GM19240 (cell line): ENCODE measurements around the gene BCAS1.

ENCODE experiments used
- DNase-seq: peaks from one replicate; pipeline ENCODE4 v3.0.0; 2011; ENCODE audit warnings: low spot score; ENCODE audit not compliant: insufficient read length

BCAS1 gene

DNA sequence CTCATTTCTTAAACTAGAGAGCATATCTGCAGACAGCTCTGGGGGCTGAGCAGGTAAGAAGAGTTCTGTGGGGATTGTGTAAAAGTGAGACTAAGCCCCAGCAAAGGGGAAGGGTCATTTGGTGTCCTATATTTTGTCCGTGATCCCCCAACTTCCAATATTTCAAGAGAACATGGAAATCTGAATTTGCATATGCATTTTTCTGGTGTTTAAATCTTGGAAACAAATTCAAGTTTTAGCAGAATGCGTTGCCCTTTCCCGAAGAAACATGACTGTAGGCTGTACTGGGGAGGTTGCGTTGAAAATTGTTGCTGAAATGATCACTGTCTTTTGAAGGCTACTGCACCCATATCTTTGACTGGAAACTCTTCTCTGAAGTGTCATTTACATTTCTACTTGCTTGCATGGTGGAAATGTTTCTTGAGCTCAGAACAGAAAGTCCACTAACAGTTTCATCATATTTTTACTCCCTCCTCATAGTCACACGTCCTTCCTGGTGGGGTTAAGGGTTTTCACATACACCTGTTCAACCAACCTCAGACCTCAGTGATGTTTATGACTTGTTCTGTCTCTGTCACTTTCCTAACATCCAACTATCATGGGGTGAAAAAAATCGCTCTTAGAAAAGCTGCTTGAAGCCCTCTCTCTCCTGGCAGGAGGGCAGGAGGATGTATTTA is 140.3 kb downstream of the BCAS1 start:
- DNase-seq = no peak

DNA sequence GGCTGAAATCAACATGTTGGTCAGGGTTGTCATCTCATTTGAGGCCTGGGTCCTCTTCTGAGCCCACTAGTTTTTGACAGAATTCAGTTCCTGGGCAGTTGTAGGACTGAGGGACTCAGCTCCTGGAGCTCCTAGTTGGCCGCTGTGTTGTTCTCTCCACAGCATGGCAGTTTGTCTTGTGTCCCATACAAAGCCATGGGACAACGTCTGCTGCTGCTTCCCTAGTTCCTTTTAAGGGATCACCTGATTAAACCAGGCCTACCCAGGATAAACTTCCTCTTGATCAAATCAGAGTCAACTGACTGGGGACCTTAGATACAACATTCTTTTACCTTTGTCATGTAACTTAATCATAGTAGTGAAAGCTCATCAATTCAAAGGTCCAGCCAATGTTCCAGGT is 141.0 kb downstream of the BCAS1 start:
- DNase-seq = no peak

DNA sequence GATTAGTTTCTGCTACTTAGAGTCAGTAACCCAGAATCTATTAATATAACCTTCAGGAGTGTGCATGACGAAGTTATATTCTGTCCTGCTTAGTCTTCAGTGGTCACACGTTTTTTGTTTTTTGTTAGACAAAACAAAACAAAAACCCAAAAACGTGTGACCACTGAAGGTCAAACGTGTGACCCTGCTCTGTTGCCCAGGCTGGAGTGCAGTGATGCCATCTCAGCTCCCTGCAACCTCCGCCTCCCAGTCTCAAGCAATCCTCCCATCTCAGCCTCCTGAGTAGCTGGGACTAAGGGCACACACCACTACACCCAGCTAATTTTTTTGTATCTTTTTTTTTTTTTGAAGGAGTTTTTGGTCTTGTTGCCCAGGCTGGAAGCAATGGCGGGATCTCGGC is 142.4 kb downstream of the BCAS1 start:
- no peak for DNase-seq

DNA sequence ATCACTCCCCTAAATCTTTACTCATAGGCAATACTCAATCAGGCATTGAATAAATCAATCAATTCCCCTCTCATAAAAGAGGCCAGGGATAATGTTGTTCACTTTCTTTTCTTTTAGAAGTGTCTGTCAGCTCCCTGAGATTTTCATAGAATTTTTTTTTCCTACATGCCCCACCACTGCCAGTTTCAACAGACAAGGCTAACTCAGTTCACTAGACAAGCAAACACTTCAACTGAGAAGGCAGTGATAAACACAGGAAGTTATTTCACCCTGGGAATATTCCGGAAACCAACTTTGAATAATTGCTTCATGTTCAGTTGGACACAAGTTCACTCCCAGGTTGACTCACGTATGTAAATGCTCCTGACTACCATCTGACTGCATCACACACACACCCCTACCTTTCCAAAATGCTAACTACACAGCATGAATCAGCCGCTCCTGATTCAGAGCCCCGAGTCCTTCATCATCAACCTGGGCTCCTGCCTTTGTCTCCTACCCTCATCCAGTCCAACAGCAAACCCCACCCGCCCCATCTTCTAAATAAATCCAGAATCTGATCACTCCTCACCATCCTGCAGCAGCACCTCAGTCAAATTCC is 143.9 kb downstream of the BCAS1 start:
- DNase-seq = no peak

DNA sequence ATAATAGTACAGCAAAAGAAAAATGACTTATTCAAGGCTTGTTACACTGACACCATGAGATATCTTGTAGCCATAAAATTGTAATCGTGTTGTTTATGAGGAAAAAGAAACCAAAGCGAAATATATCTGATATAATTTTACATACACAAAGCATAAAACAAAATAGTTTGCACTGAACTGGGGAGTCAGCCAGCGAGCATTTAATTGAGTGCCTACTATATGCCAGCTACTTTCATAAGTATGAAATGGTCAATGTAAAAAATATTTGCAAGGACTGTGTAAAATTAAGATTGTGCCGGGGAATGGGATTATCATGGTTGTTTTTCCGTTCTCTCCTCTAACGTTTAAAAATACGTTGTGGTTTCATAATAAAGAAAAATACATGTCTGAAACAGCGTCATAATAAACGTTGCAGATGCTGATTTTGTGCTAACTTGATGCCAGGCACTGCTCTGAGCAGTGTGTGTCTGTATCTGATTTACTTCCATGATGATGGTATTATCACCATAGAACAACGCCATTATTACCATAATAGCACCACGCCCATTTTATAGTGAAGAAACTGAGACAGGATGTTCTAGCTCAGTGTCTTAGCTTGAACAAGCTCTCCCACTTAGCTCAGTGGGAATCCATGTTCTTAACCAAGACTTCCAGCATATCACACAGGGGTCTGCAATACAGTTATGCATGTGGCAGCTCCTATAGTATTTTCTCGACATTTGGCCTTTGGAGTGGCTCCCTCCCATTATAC is 144.6 kb downstream of the BCAS1 start:
- no peak for DNase-seq

DNA sequence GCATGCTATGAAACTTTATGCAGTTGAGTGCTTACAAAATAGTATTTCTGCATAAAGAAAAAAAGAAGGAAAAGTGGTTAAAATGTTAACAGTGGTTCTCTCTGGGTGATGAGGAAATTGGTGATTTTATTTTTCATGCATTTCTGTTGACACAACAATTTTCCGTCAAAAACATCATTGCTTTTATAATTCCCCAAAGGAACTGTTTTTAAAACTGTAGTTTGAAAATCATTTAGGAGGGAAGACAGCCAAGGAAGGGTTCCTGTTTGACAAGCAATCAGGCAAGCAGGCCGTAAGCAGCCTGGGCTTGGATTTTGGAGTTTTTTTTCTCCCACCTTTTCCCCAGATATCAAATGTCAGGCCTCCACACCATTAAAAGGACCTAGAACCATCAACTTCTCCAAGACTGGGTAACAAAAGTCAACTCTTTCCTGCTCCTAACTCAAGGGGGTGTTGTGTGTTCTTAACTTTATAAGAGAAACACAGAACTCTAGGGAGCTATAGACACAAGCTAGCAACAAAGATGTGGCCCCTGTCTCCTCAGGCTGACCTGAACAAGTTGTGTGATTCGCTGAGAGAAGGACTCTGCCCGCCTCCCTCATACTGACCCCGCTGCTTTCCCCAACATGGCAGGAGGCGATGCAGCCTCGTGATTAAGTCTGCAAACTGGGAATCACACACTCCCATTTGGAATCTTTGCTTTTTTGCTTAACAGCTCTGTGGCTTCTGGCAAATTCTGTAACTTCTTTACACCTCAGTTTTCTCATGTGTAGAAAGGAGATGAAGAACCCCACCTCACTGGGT is 146.6 kb downstream of the BCAS1 start:
- no peak for DNase-seq

DNA sequence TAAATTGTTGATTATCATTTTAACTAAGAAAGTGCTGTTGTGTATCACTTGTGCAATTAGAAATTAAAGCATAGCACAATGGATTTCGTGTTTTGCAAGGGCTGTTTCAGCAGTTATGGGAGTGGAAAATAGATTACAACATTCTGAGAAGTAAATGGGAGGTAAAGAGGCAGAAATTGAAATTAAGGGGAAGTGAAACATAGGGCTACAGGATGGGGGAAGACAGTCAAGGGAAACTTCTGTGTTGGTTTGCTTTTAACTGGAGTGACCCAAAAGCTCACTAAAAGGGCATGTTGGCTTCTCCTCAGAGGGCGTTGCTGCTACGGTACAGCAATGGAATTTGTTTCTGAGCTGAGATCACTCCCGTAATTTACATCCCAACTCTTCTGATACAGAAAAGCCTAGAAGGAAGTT is 147.5 kb downstream of the BCAS1 start:
- DNase-seq = no peak

DNA sequence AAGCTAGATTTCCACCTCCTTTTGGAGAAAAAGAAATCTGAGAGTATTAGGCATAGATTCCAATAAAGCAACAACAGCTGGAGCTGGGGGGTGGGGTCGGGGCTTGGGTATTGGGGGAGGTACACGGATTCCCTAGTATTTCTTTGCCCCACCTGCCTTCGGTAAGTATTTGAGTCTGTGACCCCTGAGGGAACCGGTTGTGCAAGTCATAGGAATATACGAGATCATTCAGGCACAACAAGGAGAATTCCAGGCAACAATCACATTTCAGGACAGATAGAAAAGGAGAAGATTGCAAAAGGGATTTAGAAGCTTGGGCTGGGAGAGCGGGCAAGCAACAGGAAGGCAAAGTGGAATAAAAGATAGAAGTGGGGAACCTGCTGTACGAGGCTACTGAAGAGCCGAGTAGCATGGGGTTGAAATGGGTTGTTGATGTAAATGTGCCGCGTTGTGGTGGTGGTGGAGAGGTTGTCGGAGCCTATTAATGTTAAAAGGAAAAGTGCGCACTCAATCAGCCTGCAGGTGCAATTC is 148.9 kb downstream of the BCAS1 start:
- no peak for DNase-seq

DNA sequence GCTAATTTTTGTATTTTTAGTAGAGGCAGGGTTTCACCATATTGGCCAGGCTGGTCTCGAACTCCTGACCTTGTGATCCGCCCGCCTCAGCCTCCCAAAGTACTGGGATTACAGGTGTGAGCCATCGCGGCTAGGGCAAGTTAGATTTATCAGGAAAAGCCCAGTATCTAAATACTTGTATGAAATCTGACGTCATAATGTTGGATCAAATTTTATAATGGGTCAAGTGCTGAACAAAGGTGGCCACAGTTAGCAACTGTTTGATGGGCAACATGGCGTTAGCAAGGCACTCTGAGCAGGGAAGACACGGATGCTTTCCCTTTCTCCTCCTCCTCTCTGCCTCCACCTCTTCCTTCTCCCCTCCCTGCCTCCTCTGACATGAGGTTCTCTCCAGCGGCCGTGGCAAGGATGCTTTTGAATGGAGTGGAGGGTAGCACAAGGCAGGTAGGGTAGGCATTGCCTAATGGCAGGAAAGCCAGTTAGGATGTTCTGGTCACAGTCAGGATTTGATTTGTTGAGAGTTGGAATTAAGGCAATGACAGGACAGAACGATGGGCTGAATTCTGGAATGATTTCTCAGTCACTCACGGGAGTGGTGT is 149.6 kb downstream of the BCAS1 start:
- DNase-seq = no peak

DNA sequence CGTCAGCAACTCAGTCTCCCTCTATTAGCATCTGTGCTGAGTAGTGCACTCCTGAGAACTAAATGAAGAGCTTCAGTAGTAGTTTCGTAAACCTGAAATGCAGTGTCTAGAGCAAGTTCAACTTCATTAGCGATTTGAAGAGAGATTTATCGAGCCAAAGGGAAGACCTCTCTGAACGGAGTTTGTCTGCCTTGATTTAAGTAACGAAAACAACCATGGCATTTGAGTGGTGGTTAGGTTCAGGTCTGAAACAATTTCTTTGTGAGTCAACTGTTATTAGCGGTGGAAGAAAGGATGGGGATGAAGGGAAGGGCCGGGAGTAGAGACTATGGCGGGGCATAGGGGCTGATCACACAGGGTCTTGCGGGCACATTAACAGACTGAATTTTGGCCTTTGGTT is 150.5 kb downstream of the BCAS1 start:
- no peak for DNase-seq

DNA sequence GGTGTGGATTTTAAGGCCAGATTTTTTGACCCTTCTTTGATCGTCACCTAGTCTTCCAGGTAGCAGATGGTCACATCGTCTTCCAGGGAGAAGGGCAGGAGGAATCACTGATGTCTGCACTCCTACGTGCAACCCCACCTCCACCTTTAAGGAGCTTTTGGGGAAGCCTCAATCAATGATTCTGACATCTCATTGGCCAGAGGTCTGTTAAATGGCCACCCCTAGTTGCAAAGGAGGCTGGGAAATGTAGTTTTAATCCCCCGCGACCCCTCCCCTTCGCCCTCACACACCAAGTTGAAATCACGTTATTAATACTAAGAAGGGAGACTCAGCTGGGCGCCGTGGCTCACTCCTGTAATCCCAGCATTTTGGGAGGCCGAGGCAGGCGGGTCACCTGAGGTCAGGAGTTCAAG is 151.4 kb downstream of the BCAS1 start:
- no peak for DNase-seq

DNA sequence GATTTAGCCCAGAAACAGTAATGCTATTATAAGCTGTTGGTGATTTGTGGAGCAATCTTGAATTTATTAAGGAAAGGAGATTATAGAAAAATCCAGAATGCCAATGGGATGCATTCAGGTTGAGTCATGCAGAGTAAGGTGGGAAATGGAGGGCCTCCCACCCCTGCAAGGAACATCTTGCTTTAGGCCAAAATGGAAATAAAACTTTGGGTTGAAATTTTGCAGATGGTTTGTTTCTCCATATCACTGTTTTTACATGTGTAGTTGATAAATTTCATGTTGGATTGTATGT is 152.4 kb downstream of the BCAS1 start:
- DNase-seq = no peak

DNA sequence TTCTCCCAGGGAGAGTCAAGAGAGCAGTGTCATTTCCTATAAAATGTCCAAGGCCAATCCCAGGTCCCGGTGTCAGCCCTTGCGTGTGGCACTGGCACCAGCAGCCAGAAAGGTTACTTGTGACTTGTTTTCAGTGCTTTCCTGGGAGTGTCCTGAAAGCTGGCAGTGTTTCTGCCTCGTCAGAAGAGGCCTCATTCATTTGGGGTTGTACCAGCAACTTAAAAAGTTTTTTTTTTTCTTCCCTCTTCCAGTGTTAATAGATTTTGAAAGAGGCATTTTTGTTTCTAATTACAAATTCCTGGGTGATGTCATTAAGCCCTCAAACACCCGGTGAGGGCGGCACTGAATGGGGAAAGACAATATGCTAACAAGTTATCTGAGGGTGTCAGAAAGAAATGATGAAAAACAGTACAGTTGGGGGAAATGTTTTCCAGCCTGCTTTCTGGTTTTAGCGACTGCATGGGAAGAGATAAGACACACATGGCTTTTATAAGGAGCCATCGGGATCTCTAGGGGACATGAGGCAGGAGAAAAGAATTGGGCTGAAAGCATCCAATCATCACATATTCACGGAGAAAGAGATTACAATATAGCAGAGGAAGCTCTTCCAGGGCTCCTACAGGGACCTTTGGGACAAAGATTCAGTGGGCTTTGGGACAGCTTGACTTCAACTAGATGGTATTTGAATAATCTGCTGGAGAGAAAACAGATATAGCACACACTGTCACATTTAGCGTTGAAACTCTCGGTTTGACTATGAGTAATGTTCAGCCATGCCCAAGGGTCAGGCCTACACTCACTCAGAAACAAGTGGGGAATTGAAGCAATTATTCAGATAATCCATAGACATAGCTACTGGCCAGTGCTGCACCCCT is 153.0 kb downstream of the BCAS1 start:
- no peak for DNase-seq

DNA sequence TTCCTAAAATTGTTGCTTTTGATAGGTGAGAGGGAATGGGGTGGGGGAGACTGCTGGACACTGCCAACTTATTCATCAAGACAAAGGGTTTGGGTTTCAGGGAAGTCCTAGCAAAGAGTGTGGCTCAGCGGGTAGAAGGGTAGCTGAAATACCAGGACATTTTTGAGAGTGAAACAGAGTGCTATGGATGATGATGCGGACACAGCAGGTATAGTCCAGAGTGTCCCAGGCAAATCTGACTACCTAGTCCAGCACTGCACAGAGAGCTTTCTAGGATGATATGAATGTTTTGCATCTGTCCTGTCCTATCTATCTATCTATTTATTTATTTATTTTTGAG is 154.3 kb downstream of the BCAS1 start:
- DNase-seq = no peak

DNA sequence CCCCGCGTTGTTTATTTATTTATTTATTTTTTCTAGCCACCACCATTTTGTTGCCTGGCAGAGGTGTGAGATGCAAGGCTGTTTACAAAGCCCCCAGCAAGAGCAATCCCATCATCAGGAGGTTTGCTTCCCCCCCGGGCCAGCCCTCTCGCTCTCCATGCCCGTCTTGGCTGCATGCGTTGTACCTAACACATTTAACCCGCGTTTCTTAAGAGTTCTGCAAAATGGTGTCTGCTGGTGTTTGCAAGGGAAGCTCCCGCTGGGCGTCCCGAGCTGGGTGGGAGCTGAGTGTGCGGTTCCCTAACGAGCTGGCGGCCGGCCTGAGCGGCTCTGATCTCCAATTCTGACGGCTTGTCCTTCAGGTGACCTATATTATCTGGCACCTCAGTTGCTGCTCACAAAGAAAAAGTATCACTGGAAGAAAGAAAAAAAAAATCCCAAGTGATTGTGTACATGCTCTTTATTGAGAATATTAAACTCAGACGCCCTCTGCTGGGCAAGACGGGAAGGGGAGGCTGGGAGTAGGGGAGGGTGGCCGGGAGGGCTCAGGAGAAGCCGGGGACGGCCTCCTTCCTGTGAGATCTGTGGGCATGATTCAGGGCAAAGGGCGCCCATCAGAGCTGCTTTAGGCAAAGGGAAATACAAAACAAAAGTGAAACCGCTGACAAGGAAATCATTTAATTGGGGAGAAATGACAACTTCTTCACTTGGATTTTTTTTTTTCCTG is 154.8 kb downstream of the BCAS1 start:
- DNase-seq = no peak

DNA sequence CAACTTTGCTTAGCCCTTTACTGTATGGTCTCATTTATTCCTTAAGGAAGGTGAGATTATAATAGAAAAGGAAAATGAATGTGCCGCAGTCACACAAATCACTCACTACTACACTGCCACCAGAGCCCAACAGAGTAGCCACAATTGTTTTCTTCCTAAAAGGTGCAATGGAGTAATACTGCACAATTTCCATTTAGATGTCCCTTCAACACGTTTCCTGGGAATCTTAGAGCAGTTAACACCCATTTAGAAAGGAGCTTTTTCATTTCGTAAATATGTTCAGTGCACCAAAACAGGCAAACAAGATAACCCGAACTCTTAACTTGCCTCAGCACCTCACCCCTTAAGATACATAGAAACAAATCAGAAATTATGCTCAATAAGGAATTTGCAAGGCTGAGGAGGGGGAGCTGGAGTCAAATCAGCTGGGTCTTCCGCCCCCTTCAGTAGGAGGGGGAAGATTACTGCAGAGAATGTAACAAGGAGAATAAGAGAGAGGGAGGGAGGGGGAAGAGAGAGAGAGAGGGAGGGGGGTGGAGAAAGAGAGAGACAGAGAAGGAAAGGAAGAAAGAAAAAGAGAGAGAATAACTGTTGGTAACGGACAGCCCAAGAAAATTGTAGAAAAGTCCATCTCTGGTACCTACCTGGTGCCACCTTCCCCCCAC is 155.5 kb downstream of the BCAS1 start:
- no peak for DNase-seq

DNA sequence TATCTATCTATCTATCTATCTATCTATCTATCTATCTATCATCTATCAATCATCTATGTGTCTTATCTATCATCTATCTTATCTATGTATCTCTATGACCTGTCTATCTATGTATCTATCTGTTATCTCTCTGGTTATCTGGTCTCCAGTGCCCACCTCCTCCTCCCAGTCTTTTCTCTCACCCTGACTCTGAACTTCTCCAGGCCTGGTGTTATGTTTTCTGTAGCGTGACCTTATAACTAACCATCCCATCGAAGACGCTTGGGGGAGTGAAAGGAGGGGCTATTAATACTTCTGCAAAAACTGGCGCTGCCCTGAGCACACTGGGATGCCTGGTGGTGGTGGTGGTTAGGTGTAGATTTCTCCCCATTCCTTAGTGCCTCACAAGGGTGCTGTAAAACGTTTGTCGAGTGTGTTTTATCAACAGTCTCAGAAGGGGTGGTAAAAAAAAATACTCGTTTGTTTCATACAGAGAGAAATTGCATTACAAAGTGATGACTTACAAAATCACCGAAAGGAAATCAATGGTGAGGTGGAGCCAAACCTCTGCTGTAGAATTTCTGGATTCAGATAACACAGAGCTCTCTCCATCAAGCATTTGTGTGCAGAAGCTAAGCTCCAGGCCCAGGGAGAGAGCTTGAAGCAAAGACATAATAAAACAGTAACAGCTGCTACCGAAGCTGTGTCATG is 156.2 kb downstream of the BCAS1 start:
- no peak for DNase-seq

DNA sequence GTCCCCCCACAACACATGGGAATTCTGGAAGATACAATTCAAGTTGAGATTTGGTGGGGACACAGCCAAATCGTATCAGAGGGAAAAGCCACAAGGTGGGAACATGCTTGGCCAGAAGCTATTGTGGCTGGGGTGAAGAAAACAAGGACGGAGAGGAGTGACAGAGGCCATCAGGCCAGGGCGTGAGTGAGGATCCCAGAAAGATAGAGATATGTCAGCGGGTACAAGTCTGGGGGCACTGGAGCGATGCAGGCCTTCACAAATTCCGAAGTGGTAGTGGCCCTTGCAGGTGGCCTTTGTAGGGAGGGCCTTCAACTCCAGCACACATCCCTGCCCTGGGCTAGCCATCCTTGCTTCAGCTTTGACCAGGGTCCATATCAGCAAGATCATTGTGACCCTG is 159.1 kb downstream of the BCAS1 start:
- DNase-seq = no peak
